SK-N-SH (cell line): Measurements from ENCODE around the gene PPDPF. TPM values are rescaled to one million over a fixed set of nuclear protein-coding genes. Genes with fewer than 3 reads are reported as not detected.

Source experiments
- CTCF ChIA-PET: fragments of 300-600, 350-600 bp; formaldehyde crosslinking; extraction: SDS; loops from one replicate; lab custom pipeline; 2021; lab: Yijun Ruan, JAX
- POLR2A ChIA-PET: fragments of 350-600 bp; sonication (Branson Sonifier 250); formaldehyde crosslinking; extraction: SDS; loops from one replicate; lab custom pipeline; 2020; ENCODE audit warnings: antibody characterized with exemption, inconsistent platforms; lab: Yijun Ruan, JAX
- DNase-seq: peaks from one replicate; pipeline ENCODE4 v3.0.0; 2012
- H2AFZ ChIP-seq: fragments of 200-600 bp; sonication (generic); 2 replicates; pipeline ENCODE4 v1.8.1; 2016; ENCODE audit warnings: antibody characterized with exemption, mild to moderate bottlenecking, low read depth
- H3F3A ChIP-seq: fragments of 200-600 bp; sonication (generic); replicated peaks from 2 replicates; pipeline ENCODE3; 2016; ENCODE audit warnings: antibody characterized with exemption, mild to moderate bottlenecking; ENCODE audit not compliant: insufficient read depth
- H3K27ac ChIP-seq, 2 experiments: fragments of 200-500 bp in 1 of 2; fragments of 200-600 bp in 1 of 2; sonication (Bioruptor generic) in 1 of 2; sonication (generic), shearing (Covaris generic) in 1 of 2; 2 replicates each; pipeline versions ENCODE4 v1.5.1 to v1.6.1; 2014 to 2016; ENCODE audit warnings: low read depth in 2 of 2, inconsistent platforms in 1 of 2, low read length in 1 of 2, mild to moderate bottlenecking in 1 of 2, mixed read lengths in 1 of 2
- H3K27me3 ChIP-seq: fragments of 200-600 bp; sonication (generic), shearing (Covaris generic); 2 replicates; pipeline ENCODE4 v1.6.1; 2016; ENCODE audit warnings: mixed run types; ENCODE audit not compliant: insufficient read depth
- H3K36me3 ChIP-seq, 2 experiments: fragments of 200-500 bp in 1 of 2; fragments of 200-600 bp in 1 of 2; sonication (Bioruptor generic) in 1 of 2; sonication (generic) in 1 of 2; replicated peaks in 1 of 2; 2 replicates each; pipeline versions ENCODE3 to v1.5.1; 2014 to 2016; ENCODE audit warnings: low read length in 1 of 2, mild to moderate bottlenecking in 1 of 2; ENCODE audit not compliant: insufficient read depth in 2 of 2, control insufficient read depth in 1 of 2
- H3K4me1 ChIP-seq, 2 experiments: fragments of 200-500 bp in 1 of 2; fragments of 200-600 bp in 1 of 2; sonication (Bioruptor generic) in 1 of 2; sonication (generic), shearing (Covaris generic) in 1 of 2; 2 replicates each; pipeline versions ENCODE4 v1.5.1 to v1.6.1; 2014 to 2016; ENCODE audit warnings: low read depth in 1 of 2, low read length in 1 of 2, mixed run types in 1 of 2; ENCODE audit not compliant: insufficient read depth in 2 of 2, control insufficient read depth in 1 of 2
- H3K4me2 ChIP-seq: fragments of 200-600 bp; sonication (generic), shearing (Covaris generic); 2 replicates; pipeline ENCODE4 v1.6.1; 2017; ENCODE audit warnings: mixed run types
- H3K4me3 ChIP-seq, 2 experiments: fragments of 200-500 bp in 1 of 2; fragments of 200-600 bp in 1 of 2; sonication (Bioruptor generic) in 1 of 2; sonication (generic), shearing (Covaris generic) in 1 of 2; 2 replicates each; pipeline versions ENCODE4 v1.5.1 to v1.8.1; 2014 to 2016; ENCODE audit warnings: low read depth in 2 of 2, inconsistent platforms in 1 of 2, low read length in 1 of 2, mild to moderate bottlenecking in 1 of 2, mixed read lengths in 1 of 2, moderate library complexity in 1 of 2
- H3K79me2 ChIP-seq: fragments of 200-600 bp; sonication (generic); 2 replicates; pipeline ENCODE4 v1.8.1; 2017; ENCODE audit warnings: mild to moderate bottlenecking; ENCODE audit not compliant: insufficient read depth
- H3K9ac ChIP-seq: fragments of 200-600 bp; sonication (generic); 2 replicates; pipeline ENCODE4 v1.6.1; 2017; ENCODE audit warnings: mixed run types
- H3K9me2 ChIP-seq: fragments of 200-600 bp; sonication (generic); 2 replicates; pipeline ENCODE4 v1.6.1; 2017; ENCODE audit warnings: mixed run types
- H3K9me3 ChIP-seq: fragments of 200-600 bp; sonication (generic); 2 replicates; pipeline ENCODE4 v1.6.1; 2017; ENCODE audit warnings: mixed run types, mild to moderate bottlenecking, moderate library complexity
- H4K20me1 ChIP-seq: fragments of 200-600 bp; sonication (generic); 2 replicates; pipeline ENCODE4 v1.6.1; 2017; ENCODE audit warnings: mild to moderate bottlenecking, mixed run types; ENCODE audit not compliant: insufficient read depth
- CHD2 ChIP-seq: fragments of 150-350 bp; IDR thresholded peaks from 2 replicates; pipeline ENCODE4 v1.6.1; 2018; ENCODE audit warnings: low read length; ENCODE audit not compliant: partially characterized antibody
- EP300 ChIP-seq, 2 experiments: IDR thresholded peaks; 2 replicates each; pipeline versions ENCODE4 v1.4.0 to v1.6.1; 2012; ENCODE audit warnings: borderline replicate concordance in 1 of 2, low read depth in 1 of 2, low read length in 1 of 2
- FOXJ3 ChIP-seq: sonication (generic); formaldehyde crosslinking; IDR thresholded peaks from 2 replicates; pipeline ENCODE4 v1.5.1; 2020; ENCODE audit warnings: mild to moderate bottlenecking, missing genetic modification reagents
- FOXM1 ChIP-seq: IDR thresholded peaks from 2 replicates; pipeline ENCODE4 v1.4.0; 2012; ENCODE audit warnings: low read depth, mild to moderate bottlenecking
- GATA2 ChIP-seq: sonication (generic); formaldehyde crosslinking; IDR thresholded peaks from 2 replicates; pipeline ENCODE4 v1.5.0; 2020; ENCODE audit warnings: mild to moderate bottlenecking, missing genetic modification reagents
- IRF3 ChIP-seq: fragments of 150-350 bp; IDR thresholded peaks from 2 replicates; pipeline ENCODE4 v1.6.1; 2016; ENCODE audit warnings: mild to moderate bottlenecking, low read depth, low read length
- POLR2AphosphoS5 ChIP-seq: IDR thresholded peaks from 2 replicates; pipeline ENCODE4 v1.6.1; 2012; ENCODE audit warnings: low read depth, low read length
- RAD21 ChIP-seq: IDR thresholded peaks from 2 replicates; pipeline ENCODE4 v1.6.1; 2012; ENCODE audit warnings: mild to moderate bottlenecking, low read length
- RFX5 ChIP-seq: IDR thresholded peaks from 2 replicates; pipeline ENCODE4 v1.6.1; 2012; ENCODE audit warnings: mild to moderate bottlenecking, improper control_type of control experiment, low read length
- SMC3 ChIP-seq: IDR thresholded peaks from 2 replicates; pipeline ENCODE4 v1.6.1; 2012; ENCODE audit warnings: low read depth, low read length, improper control_type of control experiment
- TAF1 ChIP-seq: IDR thresholded peaks from 2 replicates; pipeline ENCODE4 v1.6.1; 2012; ENCODE audit warnings: low read depth, mild to moderate bottlenecking, low read length, moderate library complexity, borderline replicate concordance
- TEAD4 ChIP-seq: IDR thresholded peaks from 2 replicates; pipeline ENCODE4 v1.4.0; 2012; ENCODE audit warnings: mild to moderate bottlenecking, borderline replicate concordance; ENCODE audit not compliant: insufficient read depth
- USF2 ChIP-seq: fragments of 150-350 bp; IDR thresholded peaks from 2 replicates; pipeline ENCODE4 v1.6.1; 2017; ENCODE audit warnings: antibody characterized with exemption, low read length, low read depth, borderline replicate concordance
- WGBS: methylation state at CpG from one replicate; pipeline ENCODE4 v1.1.6; 2017; ENCODE audit warnings: low lambda C conversion rate; 5-methylcytosine and 5-hydroxymethylcytosine counted together
- polyA plus RNA-seq, 3 experiments: library from polyadenylated mRNA; depleted of rRNA; stranded (reverse); fragments of >200 nt; gene quantifications; 2 replicates each; pipeline ENCODE4 v1.2.3, GENCODE V29; 2012
- TF ChIP-seq, protein P1 (sequence below): IDR thresholded peaks from 2 replicates; pipeline ENCODE4 v1.4.0; 2012; ENCODE audit warnings: low read depth, borderline replicate concordance
- TF ChIP-seq, protein P2 (sequence below): IDR thresholded peaks from 2 replicates; pipeline ENCODE4; 2012

The PPDPF gene
- polyA plus RNA-seq, 1 of the 3 experiments (the other 2 are of a cell fraction): 71.4 TPM

- Histone ChIP-seq H3K4me3 (no peak overlapping the region), H3K9me2 (no peaks in the 10 kb centered on the region), H3K9ac (no peak overlapping the region), H3K27me3 (no peaks in the 10 kb centered on the region), H3K4me2 (no peak overlapping the region), H2AFZ (no peak overlapping the region), H4K20me1 (no peaks in the 10 kb centered on the region), H3K4me1 (peaks cover 0 to 10% of the 10 kb centered on the region in 2 experiments; a peak in 1 of 4 replicates), H3K36me3 (no peaks in the 10 kb centered on the region), H3F3A (no peaks in the 10 kb centered on the region), H3K27ac (no peak overlapping the region), H3K79me2 (no peaks in the 10 kb centered on the region), H3K9me3 (no peaks in the 10 kb centered on the region)
- no peak for DNase-seq
- CTCF ChIA-PET: interaction anchor here (0.7 to 1.7 kb wide), 3 partner anchors 24 to 429 kb away, joined by 3 to 4 read pairs (median 3); partner anchors contain the start of gene PPDPF
- no peak for TF ChIP-seq IRF3
- POLR2A ChIA-PET: no interaction called here
- WGBS: 53% methylated on average over 10 of the region's 19 CpGs
Measured at GRCh38 chr20:63544958-63545516, 24.5 kb downstream of the PPDPF start.

DNA sequence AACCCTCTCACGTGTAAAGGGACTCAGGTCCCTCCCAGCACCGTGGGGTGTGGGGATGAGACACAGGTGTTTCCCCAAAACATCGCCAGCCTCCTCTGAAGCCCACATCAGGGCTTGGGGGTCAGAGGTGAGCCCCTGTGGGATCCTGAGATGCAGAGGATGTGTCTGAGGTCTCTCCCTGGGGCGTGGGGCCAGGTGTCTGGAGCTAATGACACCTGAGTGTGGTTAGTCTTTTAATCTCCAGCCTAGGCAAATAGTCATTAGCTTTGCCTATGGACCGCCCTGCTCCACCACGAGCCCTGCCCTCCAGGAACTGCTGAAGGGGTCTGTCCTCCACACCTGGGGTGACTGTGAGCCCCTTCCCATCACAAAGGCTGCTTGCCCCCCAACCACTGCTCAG lies 25.2 kb downstream of the PPDPF start:
- 61% methylated on average over 4 of the region's 6 CpGs for WGBS
- TF ChIP-seq FOXM1 (no peak), TAF1 (no peak), TEAD4 (no peak), RFX5 (no peak), RAD21 (no peak), POLR2AphosphoS5 (no peak), EP300 (IDR thresholded peaks at IDR 0.05; ENCODE audit: borderline replicate concordance in 1 of 2, low read depth in 1 of 2, low read length in 1 of 2) (no peak), CHD2 (no peak), SMC3 (no peak), FOXJ3 (CRISPR knock-in tag) (no peak), USF2 (no peak), GATA2 (CRISPR knock-in tag) (no peak)
- TF ChIP-seq, protein P1, sequence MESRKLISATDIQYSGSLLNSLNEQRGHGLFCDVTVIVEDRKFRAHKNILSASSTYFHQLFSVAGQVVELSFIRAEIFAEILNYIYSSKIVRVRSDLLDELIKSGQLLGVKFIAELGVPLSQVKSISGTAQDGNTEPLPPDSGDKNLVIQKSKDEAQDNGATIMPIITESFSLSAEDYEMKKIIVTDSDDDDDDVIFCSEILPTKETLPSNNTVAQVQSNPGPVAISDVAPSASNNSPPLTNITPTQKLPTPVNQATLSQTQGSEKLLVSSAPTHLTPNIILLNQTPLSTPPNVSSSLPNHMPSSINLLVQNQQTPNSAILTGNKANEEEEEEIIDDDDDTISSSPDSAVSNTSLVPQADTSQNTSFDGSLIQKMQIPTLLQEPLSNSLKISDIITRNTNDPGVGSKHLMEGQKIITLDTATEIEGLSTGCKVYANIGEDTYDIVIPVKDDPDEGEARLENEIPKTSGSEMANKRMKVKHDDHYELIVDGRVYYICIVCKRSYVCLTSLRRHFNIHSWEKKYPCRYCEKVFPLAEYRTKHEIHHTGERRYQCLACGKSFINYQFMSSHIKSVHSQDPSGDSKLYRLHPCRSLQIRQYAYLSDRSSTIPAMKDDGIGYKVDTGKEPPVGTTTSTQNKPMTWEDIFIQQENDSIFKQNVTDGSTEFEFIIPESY: no peak
- TF ChIP-seq, protein P2, sequence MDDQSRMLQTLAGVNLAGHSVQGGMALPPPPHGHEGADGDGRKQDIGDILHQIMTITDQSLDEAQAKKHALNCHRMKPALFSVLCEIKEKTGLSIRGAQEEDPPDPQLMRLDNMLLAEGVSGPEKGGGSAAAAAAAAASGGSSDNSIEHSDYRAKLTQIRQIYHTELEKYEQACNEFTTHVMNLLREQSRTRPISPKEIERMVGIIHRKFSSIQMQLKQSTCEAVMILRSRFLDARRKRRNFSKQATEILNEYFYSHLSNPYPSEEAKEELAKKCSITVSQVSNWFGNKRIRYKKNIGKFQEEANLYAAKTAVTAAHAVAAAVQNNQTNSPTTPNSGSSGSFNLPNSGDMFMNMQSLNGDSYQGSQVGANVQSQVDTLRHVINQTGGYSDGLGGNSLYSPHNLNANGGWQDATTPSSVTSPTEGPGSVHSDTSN: no peak
- TF ChIP-seq, all 33 proteins: peak for 0
- H4K20me1 ChIP-seq: no peaks in the 10 kb centered on the region
- no peak overlapping the region for H3K4me3 ChIP-seq
- H3K9me2 ChIP-seq: no peaks in the 10 kb centered on the region
- POLR2A ChIA-PET: no interaction called here
- H2AFZ ChIP-seq: no peak overlapping the region
- H3K27ac ChIP-seq: no peak overlapping the region
- no peaks in the 10 kb centered on the region for H3K9me3 ChIP-seq
- H3K79me2 ChIP-seq: no peaks in the 10 kb centered on the region
- H3K27me3 ChIP-seq: no peaks in the 10 kb centered on the region
- no peak overlapping the region for H3K9ac ChIP-seq
- H3K4me1 ChIP-seq: peaks cover 0 to 3% of the 10 kb centered on the region in 2 experiments; a peak in 1 of 4 replicates
- no peaks in the 10 kb centered on the region for H3F3A ChIP-seq
- DNase-seq: no peak
- no peak overlapping the region for H3K4me2 ChIP-seq
- CTCF ChIA-PET: interaction anchor here (1.7 to 8.2 kb wide), 2 partner anchors 7 to 428 kb away, joined by 4 to 66 read pairs; partner anchors contain the start of gene PTK6
- H3K36me3 ChIP-seq: no peaks in the 10 kb centered on the region
